Measurements from ENCODE around the gene CAMTA1. TPM values are rescaled to one million over a fixed set of nuclear protein-coding genes. Genes with fewer than 3 reads are reported as not detected.

Gene CAMTA1
- total RNA-seq, 6 experiments from 2014 or later: 78.1 to 96.6 (median 86.1) TPM

- Mint-ChIP-seq H3K27me3 (ENCODE audit: insufficient read depth) (no peaks in the 10 kb centered on the region; the same call in 1 of the 2 replicates), H3K4me1 (ENCODE audit: low read depth) (peaks cover 67% of the 10 kb centered on the region), H3K4me3 (no peak overlapping the region), H3K27ac (no peak overlapping the region), H3K9me3 (no peaks in the 10 kb centered on the region; the same call in 1 of the 2 replicates), H3K36me3 (ENCODE audit: low read depth) (0 out of 2 replicates have a peak, but pooled peaks cover 6% of the 10 kb centered on the region)
- DNase-seq: no peak
- no peak for TF ChIP-seq CTCF (IDR thresholded peaks at IDR 0.05)
Measured at GRCh38 chr1:7280347-7280960, 495.2 kb downstream of the CAMTA1 start.

- H3K9me3 Mint-ChIP-seq: peaks cover 2% of the 10 kb centered on the region; the same call in 1 of the 2 replicates
- DNase-seq: peak; percentile 86
- H3K27me3 Mint-ChIP-seq (ENCODE audit: insufficient read depth): no peaks in the 10 kb centered on the region; the same call in 1 of the 2 replicates
- peaks cover 15% of the 10 kb centered on the region for H3K36me3 Mint-ChIP-seq (ENCODE audit: low read depth)
- peaks cover 76% of the 10 kb centered on the region for H3K4me1 Mint-ChIP-seq (ENCODE audit: low read depth)
- no peak for TF ChIP-seq CTCF (IDR thresholded peaks at IDR 0.05)
- peak overlapping the region; percentile 0 for H3K4me3 Mint-ChIP-seq
- H3K27ac Mint-ChIP-seq: peak overlapping the region; percentile 70
Measured at GRCh38 chr1:7281821-7282220, 496.6 kb downstream of the CAMTA1 start.

GRCh38 chr1:7284839-7285435 lies 499.7 kb downstream of the CAMTA1 start:
- Mint-ChIP-seq H3K36me3 (ENCODE audit: low read depth) (peaks cover 31% of the 10 kb centered on the region), H3K4me3 (no peak overlapping the region), H3K27me3 (ENCODE audit: insufficient read depth) (peaks cover 2% of the 10 kb centered on the region), H3K27ac (peak overlapping the region; percentile 15), H3K9me3 (peaks cover 23% of the 10 kb centered on the region), H3K4me1 (ENCODE audit: low read depth) (peaks cover 66% of the 10 kb centered on the region)
- DNase-seq: no peak
- 0 out of 2 replicates have a peak, but pooled peaks have one; percentile 13 for TF ChIP-seq CTCF (IDR thresholded peaks at IDR 0.05)

- Mint-ChIP-seq H3K4me3 (no peak overlapping the region), H3K36me3 (ENCODE audit: low read depth) (peaks cover 31% of the 10 kb centered on the region), H3K27ac (no peak overlapping the region), H3K4me1 (ENCODE audit: low read depth) (peaks cover 59% of the 10 kb centered on the region), H3K27me3 (ENCODE audit: insufficient read depth) (peaks cover 2% of the 10 kb centered on the region), H3K9me3 (peaks cover 23% of the 10 kb centered on the region)
- TF ChIP-seq CTCF (IDR thresholded peaks at IDR 0.05): no peak
- DNase-seq: no peak
Measured at GRCh38 chr1:7285856-7286454, 500.7 kb downstream of the CAMTA1 start.

GRCh38 chr1:7287013-7287412 lies 501.8 kb downstream of the CAMTA1 start:
- H3K4me3 Mint-ChIP-seq: no peak overlapping the region
- H3K9me3 Mint-ChIP-seq: peaks cover 23% of the 10 kb centered on the region
- peaks cover 31% of the 10 kb centered on the region for H3K36me3 Mint-ChIP-seq (ENCODE audit: low read depth)

More at GRCh38 chr1:7287013-7287412, 501.8 kb downstream of the CAMTA1 start:
- no peak for DNase-seq
- Mint-ChIP-seq H3K27me3 (ENCODE audit: insufficient read depth) (peaks cover 2% of the 10 kb centered on the region), H3K4me1 (ENCODE audit: low read depth) (peaks cover 59% of the 10 kb centered on the region), H3K27ac (no peak overlapping the region)
- no peak for TF ChIP-seq CTCF (IDR thresholded peaks at IDR 0.05)
